Mesendoderm (in vitro differentiated cells): ENCODE results near the gene NHERF2.

ENCODE experiments used
- DNase-seq: peaks from one replicate; pipeline ENCODE4 v3.0.0; 2013
- H2AK5ac ChIP-seq: 2 replicates; pipeline ENCODE4 v1.6.1; 2013; ENCODE audit warnings: low read length, inconsistent platforms
- H2BK120ac ChIP-seq: 2 replicates; pipeline ENCODE4 v1.6.1; 2013; ENCODE audit warnings: low read depth, mild to moderate bottlenecking, low read length, moderate library complexity, mixed read lengths
- H2BK15ac ChIP-seq: replicated peaks from 2 replicates; pipeline ENCODE4 v1.6.1; 2013; ENCODE audit warnings: low read depth, mild to moderate bottlenecking, moderate library complexity
- H2BK5ac ChIP-seq: 2 replicates; pipeline ENCODE4 v1.6.1; 2013; ENCODE audit warnings: low read length, inconsistent platforms
- H3K18ac ChIP-seq: 2 replicates; pipeline ENCODE4 v1.6.1; 2013; ENCODE audit warnings: mild to moderate bottlenecking, low read length, mixed read lengths
- H3K23ac ChIP-seq: one replicate; pipeline ENCODE4 v1.6.1; 2013; ENCODE audit warnings: low read length
- H3K27ac ChIP-seq: 2 replicates; pipeline ENCODE4 v1.5.1; 2013; ENCODE audit warnings: low read depth, mild to moderate bottlenecking, inconsistent platforms, low read length, moderate library complexity
- H3K27me3 ChIP-seq: 2 replicates; pipeline ENCODE4 v1.6.1; 2013; ENCODE audit warnings: low read length, control low read depth, mild to moderate bottlenecking, inconsistent platforms; ENCODE audit not compliant: insufficient read depth, poor library complexity
- H3K36me3 ChIP-seq: 2 replicates; pipeline ENCODE4 v1.6.1; 2013; ENCODE audit warnings: low read length, inconsistent platforms; ENCODE audit not compliant: control insufficient read depth, insufficient read depth
- H3K4ac ChIP-seq: one replicate; pipeline ENCODE4 v1.6.1; 2013; ENCODE audit warnings: low read depth, mild to moderate bottlenecking, low read length, moderate library complexity
- H3K4me1 ChIP-seq: 2 replicates; pipeline ENCODE4 v1.6.1; 2013; ENCODE audit warnings: low read depth, low read length, inconsistent platforms; ENCODE audit not compliant: control insufficient read depth
- H3K4me2 ChIP-seq: 2 replicates; pipeline ENCODE4 v1.6.1; 2013; ENCODE audit warnings: low read length
- H3K4me3 ChIP-seq: 2 replicates; pipeline ENCODE4 v1.5.1; 2013; ENCODE audit warnings: mild to moderate bottlenecking, low read length
- H3K56ac ChIP-seq: one replicate; pipeline ENCODE4 v1.6.1; 2013; ENCODE audit warnings: low read length
- H3K79me1 ChIP-seq: 2 replicates; pipeline ENCODE4 v1.6.1; 2013; ENCODE audit warnings: low read length, inconsistent platforms
- H3K79me2 ChIP-seq: 2 replicates; pipeline ENCODE4 v1.6.1; 2013; ENCODE audit warnings: mild to moderate bottlenecking, low read length; ENCODE audit not compliant: control insufficient read depth, insufficient read depth
- H3K9ac ChIP-seq: 2 replicates; pipeline ENCODE4 v1.6.1; 2013; ENCODE audit warnings: low read length, inconsistent platforms
- H4K5ac ChIP-seq: one replicate; pipeline ENCODE4 v1.6.1; 2013; ENCODE audit warnings: low read length
- H4K8ac ChIP-seq: one replicate; pipeline ENCODE4 v1.6.1; 2013; ENCODE audit warnings: low read depth, mild to moderate bottlenecking, control low read depth, low read length, moderate library complexity
- WGBS: extraction: QIAGEN DNeasy Blood & Tissue Kit; methylation state at CpG from one replicate; pipeline ENCODE4 v1.1.7; 2013; ENCODE audit warnings: low lambda C conversion rate, missing lambda C conversion rate; ENCODE audit not compliant: insufficient coverage; ENCODE audit errors: extremely low coverage; 5-methylcytosine and 5-hydroxymethylcytosine counted together

Gene NHERF2

GRCh38 chr16:2038382-2039231 is 11.9 kb downstream of the NHERF2 start:
- no peak overlapping the region for H3K4me2 ChIP-seq
- no peak overlapping the region for H2BK15ac ChIP-seq
- H3K56ac ChIP-seq = no peak overlapping the region
- H3K23ac ChIP-seq = no peak overlapping the region
- no peak overlapping the region for H4K5ac ChIP-seq
- H2BK120ac ChIP-seq = no peak overlapping the region
- no peak overlapping the region for H3K4ac ChIP-seq
- no peak overlapping the region for H3K27ac ChIP-seq
- no peaks in the 10 kb centered on the region for H3K4me1 ChIP-seq
- no peaks in the 10 kb centered on the region for H3K79me1 ChIP-seq
- H3K9ac ChIP-seq = no peak overlapping the region
- no peak for DNase-seq
- no peaks in the 10 kb centered on the region for H3K79me2 ChIP-seq
- no CpG with 5 or more reads among the region's 41 CpGs for WGBS
- H3K36me3 ChIP-seq = no peaks in the 10 kb centered on the region
- no peak overlapping the region for H3K18ac ChIP-seq
- no peaks in the 10 kb centered on the region for H3K27me3 ChIP-seq
- H3K4me3 ChIP-seq = no peak overlapping the region
- H4K8ac ChIP-seq = no peak overlapping the region
- H2AK5ac ChIP-seq = no peak overlapping the region
- no peak overlapping the region for H2BK5ac ChIP-seq

- no peak for DNase-seq
- Histone ChIP-seq H2BK120ac (no peak overlapping the region), H3K27me3 (no peaks in the 10 kb centered on the region)
Measured at GRCh38 chr16:2039274-2040031, 12.8 kb downstream of the NHERF2 start.

GRCh38 chr16:2040041-2040786 is 13.5 kb downstream of the NHERF2 start:
- Histone ChIP-seq H2AK5ac (no peak overlapping the region), H4K8ac (no peak overlapping the region), H3K56ac (no peak overlapping the region), H3K9ac (no peak overlapping the region), H3K36me3 (no peaks in the 10 kb centered on the region), H2BK120ac (no peak overlapping the region), H3K27me3 (no peaks in the 10 kb centered on the region), H2BK15ac (no peak overlapping the region), H4K5ac (no peak overlapping the region), H3K4me2 (no peak overlapping the region), H3K18ac (no peak overlapping the region), H3K4me3 (no peak overlapping the region), H3K79me2 (no peaks in the 10 kb centered on the region), H3K4me1 (no peaks in the 10 kb centered on the region), H3K27ac (no peak overlapping the region), H2BK5ac (no peak overlapping the region), H3K23ac (no peak overlapping the region), H3K4ac (no peak overlapping the region), H3K79me1 (no peaks in the 10 kb centered on the region)
- no peak for DNase-seq
- WGBS = no CpG with 5 or more reads among the region's 24 CpGs

More at GRCh38 chr16:2039274-2040031, 12.8 kb downstream of the NHERF2 start:
- no peaks in the 10 kb centered on the region for H3K79me2 ChIP-seq
- H3K9ac ChIP-seq = no peak overlapping the region
- no peaks in the 10 kb centered on the region for H3K36me3 ChIP-seq
- no peak overlapping the region for H3K27ac ChIP-seq
- H3K4me1 ChIP-seq = no peaks in the 10 kb centered on the region
- H3K4me3 ChIP-seq = no peak overlapping the region
- H4K5ac ChIP-seq = no peak overlapping the region
- H2AK5ac ChIP-seq = no peak overlapping the region
- no peaks in the 10 kb centered on the region for H3K79me1 ChIP-seq
- no peak overlapping the region for H2BK15ac ChIP-seq
- no peak overlapping the region for H3K56ac ChIP-seq
- H3K23ac ChIP-seq = no peak overlapping the region
- no peak overlapping the region for H4K8ac ChIP-seq
- H3K4me2 ChIP-seq = no peak overlapping the region
- WGBS = no CpG with 5 or more reads among the region's 29 CpGs
- H2BK5ac ChIP-seq = no peak overlapping the region
- H3K4ac ChIP-seq = no peak overlapping the region
- no peak overlapping the region for H3K18ac ChIP-seq

GRCh38 chr16:2040787-2041522 is 14.3 kb downstream of the NHERF2 start:
- no peak overlapping the region for H3K27ac ChIP-seq
- H3K79me1 ChIP-seq = no peaks in the 10 kb centered on the region
- H3K79me2 ChIP-seq = no peaks in the 10 kb centered on the region
- H3K56ac ChIP-seq = no peak overlapping the region
- H3K9ac ChIP-seq = no peak overlapping the region
- no peaks in the 10 kb centered on the region for H3K27me3 ChIP-seq
- H3K4me3 ChIP-seq = no peak overlapping the region
- H2BK120ac ChIP-seq = no peak overlapping the region
- no peak overlapping the region for H3K4ac ChIP-seq
- no peaks in the 10 kb centered on the region for H3K4me1 ChIP-seq
- whole genome bisulfite sequencing = no CpG with 5 or more reads among the region's 20 CpGs
- no peak overlapping the region for H2BK15ac ChIP-seq
- H3K18ac ChIP-seq = no peak overlapping the region
- no peak overlapping the region for H2AK5ac ChIP-seq
- no peak for DNase-seq
- H2BK5ac ChIP-seq = no peak overlapping the region
- H3K23ac ChIP-seq = no peak overlapping the region
- H4K8ac ChIP-seq = no peak overlapping the region
- H4K5ac ChIP-seq = no peak overlapping the region
- no peak overlapping the region for H3K4me2 ChIP-seq
- H3K36me3 ChIP-seq = no peaks in the 10 kb centered on the region

GRCh38 chr16:2042171-2042985 is 15.7 kb downstream of the NHERF2 start:
- no peak overlapping the region for H4K8ac ChIP-seq
- H3K23ac ChIP-seq = no peak overlapping the region
- H3K9ac ChIP-seq = no peak overlapping the region
- no peak for DNase-seq
- no peaks in the 10 kb centered on the region for H3K79me2 ChIP-seq
- peaks cover 2% of the 10 kb centered on the region for H3K79me1 ChIP-seq
- no peaks in the 10 kb centered on the region for H3K27me3 ChIP-seq
- H2BK120ac ChIP-seq = no peak overlapping the region
- no peak overlapping the region for H3K27ac ChIP-seq
- no peak overlapping the region for H3K56ac ChIP-seq
- no peaks in the 10 kb centered on the region for H3K36me3 ChIP-seq
- H2BK15ac ChIP-seq = no peak overlapping the region
- no peak overlapping the region for H2BK5ac ChIP-seq
- no peak overlapping the region for H2AK5ac ChIP-seq
- no CpG with 5 or more reads among the region's 22 CpGs for WGBS
- no peak overlapping the region for H3K4ac ChIP-seq
- peaks cover 2% of the 10 kb centered on the region for H3K4me1 ChIP-seq
- no peak overlapping the region for H3K4me3 ChIP-seq
- no peak overlapping the region for H4K5ac ChIP-seq
- H3K4me2 ChIP-seq = no peak overlapping the region
- H3K18ac ChIP-seq = no peak overlapping the region
